Stimulated activated CD4-positive, alpha-beta T cell treated with anti-CD3 and anti-CD28 coated beads, Interleukin-4, amount 100 ng/mL, for 48 hours (primary cell): ENCODE results near the gene SNHG17.
A peak's percentile ranks its signal among the peaks of the same experiment; 100 is the strongest.
"Not testable (repeated sequence)": the region's sequence is repeated elsewhere in the genome, so short reads cannot be mapped to it uniquely, and the experiment has no call there.

Source experiments
- DNase-seq, 2 donors: peaks; one replicate each; pipeline ENCODE4 v3.0.0-alpha.2; 2020; ENCODE audit warnings: low read depth in 2 of 2

SNHG17 gene

GRCh38 chr20:38447931-38448675 is 13.0 kb upstream of the SNHG17 start:
- DNase-seq: no peak

GRCh38 chr20:38447251-38447661 is 12.1 kb upstream of the SNHG17 start:
- DNase-seq: no peak

DNA sequence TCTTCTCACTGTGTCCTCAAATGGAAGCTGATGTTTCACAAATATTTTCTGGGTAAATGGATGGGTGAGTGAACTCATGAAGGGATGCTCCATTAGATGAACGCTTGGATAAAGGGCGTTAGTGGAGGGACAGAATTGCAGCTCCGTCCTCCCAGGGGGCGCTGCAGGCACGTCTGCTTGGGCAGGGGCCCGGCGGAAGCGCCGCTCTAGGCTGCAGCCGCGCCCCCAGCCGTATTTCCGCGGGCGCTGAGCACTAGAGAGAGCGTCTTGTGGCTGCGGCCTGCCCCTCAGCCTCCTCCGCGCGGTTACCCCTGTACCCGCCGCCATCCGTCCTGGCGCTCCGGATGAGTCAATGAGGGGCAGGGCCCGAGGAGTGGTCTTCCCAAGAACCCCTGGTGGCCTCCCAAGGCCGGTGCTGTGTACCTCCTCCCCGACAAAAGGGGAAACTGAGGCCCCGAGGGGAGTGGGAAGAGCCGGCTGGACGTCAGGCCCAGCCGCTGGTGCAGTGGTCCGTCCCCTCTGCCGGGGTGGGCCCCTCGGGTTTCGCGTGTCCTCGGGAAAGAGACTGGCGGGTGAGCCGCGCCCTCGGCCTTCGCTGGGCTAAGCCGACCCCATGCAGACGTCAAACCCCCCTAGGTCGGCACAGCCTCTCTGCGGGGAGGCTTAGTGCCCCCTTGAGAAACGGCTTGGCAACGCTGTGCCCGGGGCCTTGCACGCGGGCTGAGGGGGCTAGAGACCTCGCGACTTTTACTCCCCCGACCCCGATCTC is 11.5 kb upstream of the SNHG17 start:
- peak; percentile 96 for DNase-seq

- DNase-seq: no peak
These were observed 10.8 kb upstream of the SNHG17 start for GRCh38 chr20:38445901-38446425.

DNA sequence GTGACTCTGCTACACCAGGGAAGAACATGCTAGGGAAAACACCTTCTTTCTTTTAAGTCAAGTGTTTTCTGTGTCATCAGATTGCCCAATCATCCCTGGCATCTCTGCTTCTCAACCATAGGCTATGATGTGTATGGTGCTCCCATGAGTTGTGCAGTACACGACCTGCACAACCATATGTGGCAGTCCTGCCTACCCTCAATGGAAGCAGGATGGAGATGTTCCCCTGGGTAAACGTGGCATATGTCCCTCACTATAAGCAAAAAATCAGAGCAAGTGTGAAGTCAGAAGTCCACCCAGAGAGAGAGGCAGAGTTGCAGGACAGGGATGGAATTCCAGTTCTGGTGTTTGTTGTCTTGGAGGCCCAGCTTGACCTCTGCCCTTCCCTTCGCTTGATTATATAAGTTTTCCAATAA is 10.3 kb upstream of the SNHG17 start:
- DNase-seq: no peak

DNA sequence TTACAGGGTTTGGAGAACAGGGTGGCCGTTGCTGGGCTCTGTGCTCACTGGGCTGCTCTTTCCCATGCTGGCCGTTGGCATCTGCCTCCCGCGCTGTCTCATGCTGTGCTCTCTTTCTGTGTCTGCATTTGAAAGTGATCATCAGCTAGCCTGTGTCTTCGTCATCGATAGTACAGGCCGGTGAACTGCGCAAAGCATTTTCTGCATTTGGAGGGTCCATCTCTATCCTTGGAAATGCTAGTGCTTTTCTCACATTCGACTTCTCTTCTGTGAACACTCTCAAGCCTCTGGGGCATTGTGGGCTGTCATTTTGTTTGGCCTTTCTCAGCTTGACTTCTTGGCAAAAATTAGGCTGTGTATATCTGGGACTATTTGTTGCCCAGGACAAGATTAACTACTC is 6.8 kb upstream of the SNHG17 start:
- DNase-seq: no peak

GRCh38 chr20:38441110-38441509 is 6.0 kb upstream of the SNHG17 start:
- DNase-seq: not testable (repeated sequence)

DNA sequence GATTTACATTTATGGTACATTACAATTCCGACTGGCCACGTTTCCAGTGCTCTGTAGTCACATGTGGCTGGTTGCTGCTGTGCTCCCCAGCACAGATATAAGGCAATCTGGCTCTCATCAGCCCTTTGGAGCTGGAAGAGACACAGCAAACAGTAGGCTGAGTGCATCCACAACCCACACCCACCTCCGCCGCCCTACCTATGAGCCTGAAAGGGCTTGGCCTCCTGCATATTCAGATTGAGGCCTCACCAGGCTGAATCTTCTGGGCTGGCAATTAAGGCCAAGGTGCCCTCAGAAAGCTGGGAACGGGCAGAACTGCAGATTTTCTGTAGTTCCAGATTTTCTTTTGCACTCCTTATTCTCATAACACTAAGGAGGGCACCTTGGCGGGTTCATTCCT is 2.7 kb upstream of the SNHG17 start:
- DNase-seq: no peak

DNA sequence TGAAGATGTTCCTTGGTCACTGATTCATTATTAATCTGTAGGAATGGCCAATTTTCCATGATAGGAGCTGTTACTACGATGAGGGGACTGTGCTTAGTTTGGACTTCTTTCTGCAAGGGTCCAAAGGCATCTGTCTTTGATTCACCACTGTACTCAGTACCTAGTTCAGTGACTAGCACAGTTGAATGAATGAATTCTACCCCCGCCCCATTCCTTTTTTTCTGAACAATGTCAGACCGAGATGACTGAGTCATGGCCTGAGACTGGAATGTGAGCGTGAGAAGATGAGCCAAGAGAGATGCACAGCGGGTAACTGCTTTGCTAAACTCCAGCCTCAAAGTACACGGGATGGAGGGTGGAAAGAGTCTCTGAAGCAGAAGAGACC is 419 bp upstream of the SNHG17 start:
- DNase-seq: no peak

DNA sequence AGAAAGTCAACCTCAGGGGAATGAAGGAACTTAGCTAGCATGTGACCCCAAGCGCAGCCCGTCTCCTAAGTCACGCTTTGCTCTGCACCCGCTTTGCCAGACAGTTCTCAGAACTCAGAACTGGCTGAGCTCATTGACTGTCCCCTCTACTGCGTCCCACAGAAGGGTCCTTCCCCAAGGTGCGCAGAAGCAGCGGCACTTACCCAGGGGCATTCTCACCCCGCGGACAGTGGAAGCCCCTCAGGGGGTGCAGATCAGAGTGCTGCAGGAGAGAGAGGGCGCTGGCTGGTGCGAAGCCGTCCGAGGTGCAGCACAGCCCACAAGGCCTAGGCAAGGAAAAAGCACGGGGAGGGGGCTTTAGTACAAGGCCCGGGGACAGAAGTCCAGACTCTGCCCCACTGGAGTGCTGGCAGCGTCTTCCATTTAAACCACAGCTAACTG is 807 bp downstream of the SNHG17 start:
- no peak for DNase-seq

GRCh38 chr20:38433304-38433972 is 1.7 kb downstream of the SNHG17 start:
- no peak for DNase-seq

- DNase-seq: not testable (repeated sequence)
These were observed 2.3 kb downstream of the SNHG17 start for GRCh38 chr20:38432870-38433269.

DNA sequence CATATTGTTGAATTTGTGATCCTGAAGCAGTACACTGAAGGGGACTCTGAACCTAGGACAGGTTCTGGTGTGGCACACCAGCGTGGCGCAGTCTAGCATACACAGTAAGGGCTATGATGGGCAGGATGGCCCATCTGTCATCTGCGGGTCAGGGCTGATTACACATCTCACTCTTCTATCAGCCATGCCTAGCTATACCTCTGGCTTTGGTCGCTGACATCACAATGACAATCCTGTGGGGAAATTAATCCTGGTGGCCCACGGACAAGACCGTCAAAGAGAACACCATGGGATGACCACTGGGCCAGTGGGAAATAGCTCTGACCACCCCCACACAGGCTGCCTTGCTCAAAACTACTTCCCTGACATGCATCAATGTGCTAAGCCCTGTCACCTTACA is 2.8 kb downstream of the SNHG17 start:
- no peak for DNase-seq

GRCh38 chr20:38430679-38431325 is 4.3 kb downstream of the SNHG17 start:
- no peak for DNase-seq

DNA sequence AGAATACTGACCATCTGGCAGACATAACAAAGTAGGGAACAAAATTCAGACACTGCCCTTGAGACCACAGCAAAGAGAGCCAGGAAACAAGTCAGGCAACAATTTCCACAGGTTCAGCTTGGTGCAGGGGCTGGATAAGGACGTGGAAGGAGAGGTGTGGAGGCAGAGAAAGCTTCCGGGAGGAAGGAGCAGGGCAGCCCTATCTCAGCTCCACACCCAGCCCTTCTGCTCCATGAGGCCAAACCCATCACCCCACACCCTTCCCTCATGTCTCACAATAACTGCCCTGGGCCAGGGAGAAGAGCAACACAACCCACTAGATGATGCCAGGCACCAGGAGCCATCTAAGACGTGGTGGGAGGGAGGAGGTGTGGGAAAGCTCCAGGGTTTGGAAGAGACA is 5.8 kb downstream of the SNHG17 start:
- no peak for DNase-seq

DNA sequence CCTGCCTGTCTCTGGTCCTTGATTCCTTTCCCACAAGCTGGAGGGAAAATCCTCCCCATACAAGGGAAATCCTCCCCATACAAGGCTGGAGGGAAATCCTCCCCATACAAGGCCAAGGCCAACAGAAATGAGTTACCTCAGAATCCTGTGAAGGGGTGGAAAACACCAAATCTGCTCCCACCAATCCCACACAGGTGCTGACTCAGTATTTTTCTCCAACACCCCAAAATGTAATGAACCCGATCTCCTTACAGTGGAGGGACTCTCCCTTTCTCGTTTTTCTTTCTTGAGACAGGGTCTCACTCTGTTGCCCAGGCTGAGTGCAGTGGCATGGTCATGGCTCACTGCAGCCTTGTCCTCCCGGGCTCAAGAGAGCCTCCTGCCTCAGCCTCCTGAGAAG is 6.3 kb downstream of the SNHG17 start:
- no peak for DNase-seq

- DNase-seq: no peak
These were observed 7.5 kb downstream of the SNHG17 start for GRCh38 chr20:38427655-38428023.

- DNase-seq: no peak
These were observed 8.9 kb downstream of the SNHG17 start for GRCh38 chr20:38426006-38426897.

DNA sequence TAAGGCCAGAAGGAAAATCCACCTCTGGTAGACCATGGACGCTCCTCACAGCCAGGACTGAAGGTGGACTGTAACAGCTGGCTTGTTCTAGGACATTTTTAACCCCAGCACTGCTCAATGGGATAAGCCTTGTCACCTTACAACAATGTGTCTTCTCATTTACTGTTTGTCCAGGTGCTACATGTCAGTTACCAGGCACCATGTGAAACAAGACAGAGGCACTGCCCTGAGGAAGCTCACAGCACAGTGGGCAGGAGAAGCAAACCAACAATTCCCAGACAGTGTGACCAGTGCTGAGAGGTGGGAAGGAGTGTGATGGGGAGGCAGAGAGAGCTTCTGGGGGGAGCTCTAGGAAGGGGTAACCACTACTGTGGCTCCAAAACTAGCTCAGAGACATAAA is 10.7 kb downstream of the SNHG17 start:
- no peak for DNase-seq

- DNase-seq: no peak
These were observed 11.6 kb downstream of the SNHG17 start for GRCh38 chr20:38423541-38423940.

DNA sequence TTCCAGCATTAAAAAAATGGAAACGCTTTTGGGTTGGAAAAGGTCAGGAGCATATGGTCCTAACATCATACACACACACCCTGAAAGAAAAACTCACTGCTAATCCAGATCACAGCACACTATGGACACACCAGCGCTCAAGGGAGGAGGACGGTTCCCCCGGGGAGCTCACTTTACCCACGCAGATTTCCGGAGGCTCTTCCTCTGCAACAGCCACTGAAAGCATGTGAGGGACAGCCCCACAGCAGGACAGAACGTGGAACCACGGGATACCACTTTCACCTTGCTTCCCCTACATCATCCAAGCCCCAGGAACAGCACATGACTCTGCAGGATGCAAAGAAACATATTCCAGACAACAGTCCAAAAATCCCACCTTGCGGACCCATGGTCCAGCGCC is 13.2 kb downstream of the SNHG17 start:
- DNase-seq: no peak
